PC-9 (cell line): ENCODE measurements around the gene SNAP47. TPM values are rescaled to one million over a fixed set of nuclear protein-coding genes. Genes with fewer than 3 reads are reported as not detected.

ENCODE experiments used
- BruUV-seq: library from RNA; stranded (reverse); fragments of 400-500 nt; replicated peaks from 2 replicates; lab custom pipeline; 2021; lab: Mats Ljungman, UMichigan
- CTCF ChIA-PET: fragments of 300-600 bp; sonication (Branson Sonifier 250); formaldehyde crosslinking; loops from one replicate; lab custom pipeline; 2022; ENCODE audit warnings: antibody characterized with exemption; lab: Charles Lee
- POLR2A ChIA-PET: fragments of 300-600 bp; sonication (Branson Sonifier 250); formaldehyde crosslinking; loops from one replicate; lab custom pipeline; 2022; ENCODE audit warnings: antibody characterized with exemption; ENCODE audit not compliant: unreplicated experiment; lab: Charles Lee
- DNase-seq, 2 experiments: peaks; one replicate each; pipeline versions ENCODE4 v3.0.0 to v3.0.0-alpha.2; 2015 to 2022; ENCODE audit warnings: mixed read lengths in 1 of 2
- H2AFZ ChIP-seq: fragments of 200-600 bp; sonication (generic); 2 replicates; pipeline ENCODE4 v1.8.1; 2017; ENCODE audit warnings: antibody characterized with exemption
- H3F3A ChIP-seq: fragments of 200-600 bp; sonication (generic); 2 replicates; pipeline ENCODE4 v1.8.1; 2017; ENCODE audit warnings: antibody characterized with exemption, mild to moderate bottlenecking, low read depth; ENCODE audit not compliant: insufficient read depth
- H3K27ac ChIP-seq: fragments of 200-600 bp; sonication (generic); 2 replicates; pipeline ENCODE4 v1.6.1; 2016; ENCODE audit warnings: mixed run types
- H3K27me3 ChIP-seq: fragments of 200-600 bp; sonication (generic); 2 replicates; pipeline ENCODE4 v1.6.1; 2016; ENCODE audit warnings: low read depth, mixed run types; ENCODE audit not compliant: insufficient read depth
- H3K36me3 ChIP-seq: fragments of 200-600 bp; sonication (generic); 2 replicates; pipeline ENCODE4 v1.6.1; 2016; ENCODE audit warnings: low read depth, mixed run types
- H3K4me1 ChIP-seq: fragments of 200-600 bp; sonication (generic); replicated peaks from 2 replicates; pipeline ENCODE4 v1.6.1; 2016; ENCODE audit warnings: mixed run types; ENCODE audit not compliant: insufficient read depth
- H3K4me2 ChIP-seq: fragments of 200-600 bp; sonication (generic); 2 replicates; pipeline ENCODE4 v1.6.1; 2017; ENCODE audit warnings: mixed run types
- H3K4me3 ChIP-seq: fragments of 200-600 bp; sonication (generic); 2 replicates; pipeline ENCODE4 v1.6.1; 2016; ENCODE audit warnings: mixed run types
- H3K79me2 ChIP-seq: fragments of 200-600 bp; sonication (generic); 2 replicates; pipeline ENCODE4 v1.6.1; 2017; ENCODE audit warnings: low read depth, mixed run types
- H3K9me2 ChIP-seq: fragments of 200-600 bp; sonication (generic); 2 replicates; pipeline ENCODE4 v1.8.1; 2017; ENCODE audit warnings: mild to moderate bottlenecking; ENCODE audit not compliant: insufficient read depth
- H3K9me3 ChIP-seq: fragments of 200-600 bp; sonication (generic); 2 replicates; pipeline ENCODE4 v1.8.1; 2016; ENCODE audit warnings: low read depth; ENCODE audit not compliant: insufficient read depth
- H4K20me1 ChIP-seq: fragments of 200-600 bp; sonication (generic); 2 replicates; pipeline ENCODE4 v1.8.1; 2017; ENCODE audit not compliant: insufficient read depth
- CTCF ChIP-seq: fragments of 200-600 bp; sonication (generic); conservative IDR thresholded peaks from 2 replicates; pipeline ENCODE4 v1.6.1; 2017; ENCODE audit warnings: mixed run types, antibody characterized with exemption, mild to moderate bottlenecking, moderate library complexity
- EZH2 ChIP-seq: fragments of 200-600 bp; sonication (generic); IDR thresholded peaks from 2 replicates; pipeline ENCODE4 v1.8.0; 2017; ENCODE audit warnings: antibody characterized with exemption, low read depth
- intact Hi-C: fragments of 100-400 bp; cut with micrococcal nuclease; formaldehyde crosslinking; loops from one replicate; pipeline ENCODE4 v1.10.0; 2022; ENCODE audit not compliant: unreplicated experiment
- total RNA-seq: library from RNA; stranded (reverse); gene quantifications from 2 replicates; pipeline ENCODE4 v1.2.3, GENCODE V29; 2021

SNAP47 gene
- total RNA-seq, 1 experiment from 2014 or later, result 70.2 TPM

DNA sequence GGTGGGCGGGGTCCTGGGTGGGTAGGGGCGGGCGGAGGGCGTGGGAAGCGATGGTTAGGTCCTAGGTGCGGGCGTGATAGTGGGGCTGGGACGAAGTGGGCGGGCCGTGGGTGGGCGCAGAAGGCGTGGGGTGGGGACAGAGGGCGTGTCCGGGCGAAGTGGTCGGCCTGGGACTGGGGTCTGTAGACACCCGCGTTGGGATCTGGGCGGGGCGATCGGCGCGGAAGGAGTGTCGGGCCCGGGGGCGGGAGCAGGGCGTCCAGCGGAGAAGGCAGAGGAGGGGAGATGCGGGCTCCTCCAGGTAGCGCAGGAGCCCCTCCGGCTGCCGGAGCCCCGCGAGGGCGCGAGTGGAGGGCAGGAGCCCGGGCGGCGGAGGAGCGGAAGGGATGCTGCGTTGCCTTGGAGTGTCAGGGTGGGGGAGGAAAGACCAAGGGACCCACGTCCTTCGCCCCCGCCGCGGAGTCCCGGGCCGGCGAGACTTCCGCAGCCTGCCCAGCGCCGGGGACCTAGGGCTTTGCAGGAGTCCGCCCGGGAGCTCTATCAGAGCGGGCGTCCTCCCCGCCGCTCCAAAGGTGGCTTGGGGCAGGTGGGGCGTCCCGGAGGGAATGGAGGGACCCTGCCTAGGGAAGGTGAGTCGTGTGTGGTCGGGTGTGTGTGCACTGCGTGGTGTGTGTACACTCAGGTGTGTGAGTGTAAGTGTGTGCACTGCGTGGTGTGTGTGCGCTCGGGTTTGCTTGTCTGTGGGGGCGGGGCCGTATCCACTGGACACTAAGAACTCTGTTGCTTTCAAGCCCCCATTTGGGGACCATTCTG is 53.2 kb downstream of the SNAP47 start:
- Histone ChIP-seq H3F3A (no peaks in the 10 kb centered on the region; the same call in 1 of the 2 replicates), H3K4me3 (peak overlapping the region; percentile 63), H3K4me2 (peak overlapping the region; percentile 70), H4K20me1 (no peaks in the 10 kb centered on the region; the same call in 1 of the 2 replicates), H3K4me1 (peaks cover 6% of the 10 kb centered on the region; the same call in 1 of the 2 replicates), H2AFZ (peak overlapping the region; percentile 59), H3K36me3 (no peaks in the 10 kb centered on the region), H3K9me2 (no peaks in the 10 kb centered on the region), H3K9me3 (no peaks in the 10 kb centered on the region), H3K27me3 (no peaks in the 10 kb centered on the region), H3K79me2 (no peaks in the 10 kb centered on the region), H3K27ac (no peak overlapping the region)
- POLR2A ChIA-PET, result interaction anchor here (0.5 to 1.1 kb wide), 10 partner anchors 16 to 661 kb away, joined by 3 to 10 read pairs (median 5); partner anchors contain the start of genes JMJD4 and WNT9A
- DNase-seq, result peak; percentile 48 to 96
- CTCF ChIA-PET, result interaction anchor here (0.6 to 1.1 kb wide), 4 partner anchors 22 to 246 kb away, joined by 3 to 4 read pairs (median 4); no protein-coding TSS in a partner anchor
- intact Hi-C loops, result loop anchor here (1.0 kb wide), 3 partner anchors 24 to 158 kb away; no protein-coding TSS in a partner anchor
- BruUV-seq, result no TSS peak
- no peak for TF ChIP-seq EZH2

GRCh38 chr1:227789084-227790033 is 54.1 kb downstream of the SNAP47 start:
- H2AFZ ChIP-seq, result peak overlapping the region; percentile 59; the same call in 1 of the 2 replicates
- H3K4me3 ChIP-seq, result peak overlapping the region; percentile 63; the same call in 1 of the 2 replicates
- BruUV-seq, result TSS peak; percentile 42
- ChIA-PET POLR2A (interaction anchor here (0.5 to 0.6 kb wide), 4 partner anchors 103 to 421 kb away, joined by 3 to 4 read pairs (median 4); no protein-coding TSS in a partner anchor), CTCF (interaction anchor here (0.7 kb wide), 1 partner anchor 159 kb away, joined by 3 read pairs; no protein-coding TSS in a partner anchor)
- no peak for TF ChIP-seq EZH2
- no peak for TF ChIP-seq CTCF
- peak overlapping the region; percentile 70 for H3K4me2 ChIP-seq
- no peaks in the 10 kb centered on the region for H3K27me3 ChIP-seq
- H3K9me3 ChIP-seq, result no peaks in the 10 kb centered on the region
- no peaks in the 10 kb centered on the region for H3K36me3 ChIP-seq
- no peaks in the 10 kb centered on the region for H3K9me2 ChIP-seq
- H4K20me1 ChIP-seq, result no peaks in the 10 kb centered on the region
- no peaks in the 10 kb centered on the region for H3K79me2 ChIP-seq
- H3K27ac ChIP-seq, result no peak overlapping the region
- intact Hi-C loops, result no loop called here
- peaks cover 6% of the 10 kb centered on the region; the same call in 1 of the 2 replicates for H3K4me1 ChIP-seq
- H3F3A ChIP-seq, result no peaks in the 10 kb centered on the region
- no peak for DNase-seq

DNA sequence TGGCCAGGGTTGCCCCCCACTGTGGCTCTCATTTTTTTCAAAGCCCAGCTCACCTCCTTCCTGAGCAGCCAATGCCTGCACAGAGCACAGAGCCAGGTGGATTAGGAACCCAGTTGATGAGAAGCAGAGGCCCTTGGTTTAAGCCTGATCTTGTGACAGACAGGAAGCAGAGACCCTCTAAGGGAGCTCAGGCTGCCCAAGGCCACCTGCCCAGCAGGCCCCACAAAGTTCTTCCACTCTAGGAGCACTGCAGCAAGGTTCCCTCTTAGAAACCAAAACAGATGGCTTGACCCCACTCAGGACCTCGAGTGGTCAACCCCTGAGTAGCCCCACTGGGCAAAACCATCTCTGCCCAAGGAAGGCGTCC is 54.8 kb downstream of the SNAP47 start:
- Histone ChIP-seq H3K9me3 (no peaks in the 10 kb centered on the region), H3K9me2 (no peaks in the 10 kb centered on the region), H3K27ac (no peak overlapping the region), H3K27me3 (no peaks in the 10 kb centered on the region), H3K79me2 (no peaks in the 10 kb centered on the region), H3K36me3 (no peaks in the 10 kb centered on the region), H3K4me3 (no peak overlapping the region), H4K20me1 (no peaks in the 10 kb centered on the region), H3K4me1 (peaks cover 6% of the 10 kb centered on the region; the same call in 1 of the 2 replicates), H3F3A (no peaks in the 10 kb centered on the region), H2AFZ (no peak overlapping the region), H3K4me2 (no peak overlapping the region)
- TF ChIP-seq CTCF (no peak), EZH2 (no peak)
- ChIA-PET CTCF (no interaction called here), POLR2A (interaction anchor here (0.6 kb wide), 2 partner anchors 102 to 132 kb away, joined by 4 read pairs; no protein-coding TSS in a partner anchor)
- no peak for DNase-seq
- BruUV-seq, result no TSS peak
- intact Hi-C loops, result no loop called here
